K562 (cell line): ENCODE measurements around the gene WARS2. TPM values are rescaled to one million over a fixed set of nuclear protein-coding genes. Genes with fewer than 3 reads are reported as not detected.
A peak's percentile ranks its signal among the peaks of the same experiment; 100 is the strongest.

ENCODE experiments used
- CBX3 ChIP-seq, 2 experiments: IDR thresholded peaks; 1 replicate in 1 of 2; 2 replicates in 1 of 2; pipeline ENCODE4 v1.6.1; 2012; ENCODE audit warnings: inconsistent platforms in 2 of 2, low read length in 2 of 2, borderline replicate concordance in 1 of 2, control low read depth in 1 of 2
- CREB3 ChIP-seq: fragments of 450-650 bp; conservative IDR thresholded peaks from 2 replicates; pipeline ENCODE4 v1.6.1; 2016; ENCODE audit warnings: missing genetic modification characterization, low read depth, mild to moderate bottlenecking, missing compliant biosample characterization, moderate library complexity
- CXXC5 ChIP-seq: fragments of 250-450 bp; sonication (Bioruptor Pico); IDR thresholded peaks from 2 replicates; pipeline ENCODE4 v1.8.0; 2022; ENCODE audit warnings: inconsistent platforms, mild to moderate bottlenecking, moderate library complexity
- GABPB1 ChIP-seq: sonication (generic); formaldehyde crosslinking; IDR thresholded peaks from 2 replicates; pipeline ENCODE4 v1.8.0; 2022; ENCODE audit warnings: mild to moderate bottlenecking, missing genetic modification reagents
- GMEB1 ChIP-seq: fragments of 250-450 bp; sonication (Bioruptor Pico); IDR thresholded peaks from 2 replicates; pipeline ENCODE4 v1.4.0; 2020; ENCODE audit warnings: mild to moderate bottlenecking
- JUNB ChIP-seq: fragments of 450-650 bp; formaldehyde crosslinking; conservative IDR thresholded peaks from 2 replicates; pipeline ENCODE4 v1.4.0; 2020; ENCODE audit warnings: mild to moderate bottlenecking
- KDM2B ChIP-seq: fragments of 250-450 bp; sonication (Bioruptor Pico); IDR thresholded peaks from 2 replicates; pipeline ENCODE4 v1.8.0; 2021; ENCODE audit warnings: mild to moderate bottlenecking, moderate library complexity
- NFE2 ChIP-seq: IDR thresholded peaks from 2 replicates; pipeline ENCODE4 v1.6.1; 2014; ENCODE audit warnings: antibody characterized with exemption, low read depth
- NR4A1 ChIP-seq, 2 experiments: fragments of 250-450 bp in 1 of 2; fragments of 450-650 bp in 1 of 2; sonication (Bioruptor Pico) in 1 of 2; IDR thresholded peaks; 2 replicates each; pipeline versions ENCODE4 v1.4.0 to v1.6.1; 2016 to 2020; ENCODE audit warnings: mild to moderate bottlenecking in 2 of 2, missing compliant biosample characterization in 1 of 2, missing genetic modification characterization in 1 of 2, moderate library complexity in 1 of 2
- PHB ChIP-seq: fragments of 250-450 bp; sonication (Bioruptor Pico); IDR thresholded peaks from 2 replicates; pipeline ENCODE4 v1.5.0; 2021
- PKNOX1 ChIP-seq: fragments of 450-650 bp; IDR thresholded peaks from 2 replicates; pipeline ENCODE4 v1.6.1; 2016
- RHOXF2B ChIP-seq: fragments of 250-450 bp; sonication (Bioruptor Pico); conservative IDR thresholded peaks from 2 replicates; pipeline ENCODE4 v1.5.1; 2021
- ZBTB5 ChIP-seq: fragments of 450-650 bp; IDR thresholded peaks from 2 replicates; pipeline ENCODE4 v1.6.1; 2017; ENCODE audit warnings: antibody characterized with exemption
- ZNF165 ChIP-seq: fragments of 250-450 bp; sonication (Bioruptor Pico); IDR thresholded peaks from 2 replicates; pipeline ENCODE4 v1.4.0; 2020; ENCODE audit warnings: borderline replicate concordance
- ZNF639 ChIP-seq, 2 experiments: fragments of 200-800 bp in 1 of 2; sonication (Bioruptor generic) in 1 of 2; sonication (generic) in 1 of 2; formaldehyde crosslinking in 1 of 2; IDR thresholded peaks in 1 of 2; conservative IDR thresholded peaks in 1 of 2; 2 replicates each; pipeline versions ENCODE4 v1.5.0 to v1.6.1; 2016 to 2020; ENCODE audit warnings: missing compliant biosample characterization in 1 of 2, missing genetic modification characterization in 1 of 2, missing genetic modification reagents in 1 of 2
- ZNF655 ChIP-seq: fragments of 250-450 bp; sonication (Bioruptor Pico); IDR thresholded peaks from 2 replicates; pipeline ENCODE4 v1.5.0; 2021
- polyA plus RNA-seq, 8 experiments: library from polyadenylated mRNA; depleted of rRNA in 4 of 8; stranded (reverse) in 5 of 8; unstranded in 3 of 8; fragments of >200 nt; fragmentation: Nextera tagmentation in 2 of 8; fragmentation: Illumina TruSeq in 1 of 8; extraction: Ambion mirVana in 2 of 8; extraction: Trizol in 1 of 8; gene quantifications; 2 replicates each; pipeline versions ENCODE4 v1.2.1 to v1.2.3, GENCODE V29; 2011 to 2014; ENCODE audit warnings: inconsistent platforms in 1 of 8, missing spikeins in 1 of 8
- total RNA-seq, 7 experiments: library from RNA; depleted of rRNA in 6 of 7; stranded (reverse); fragments of >200 nt in 6 of 7; fragmentation: Illumina TruSeq in 2 of 7; extraction: Trizol in 2 of 7; gene quantifications; 2 replicates each; pipeline versions ENCODE4 v1.2.1 to v1.2.3, GENCODE V29; 2011 to 2021; ENCODE audit warnings: low replicate concordance in 1 of 7

WARS2 gene
- total and polyA plus RNA-seq, 9 of the 15 experiments (the other 6 are each of a cell fraction or from before 2014, with no cell fraction given), result 5.7 to 18.0 (median 16.9) TPM

- TF ChIP-seq PKNOX1 (peak; percentile 76), CXXC5 (peak; percentile 77; the same call in 1 of the 2 replicates), RHOXF2B (CRISPR knock-in tag) (no peak), ZNF639 (CRISPR knock-in tag; conservative IDR thresholded peaks at IDR 0.05 in 1 of 2, IDR thresholded peaks at IDR 0.05 in 1 of 2) (peak in 1 of 2 experiments; percentile 17; a peak in 2 of 4 replicates), JUNB (CRISPR knock-in tag) (peak; percentile 59; the same call in 1 of the 2 replicates), CBX3 (IDR thresholded peaks at IDR 0.05; ENCODE audit: borderline replicate concordance in 1 of 2, low read length in 2 of 2) (peak in 1 of 2 experiments; percentile 22; a peak in 1 of 3 replicates), GMEB1 (CRISPR knock-in tag) (peak; percentile 97), KDM2B (CRISPR knock-in tag) (no peak), NFE2 (peak; percentile 43; the same call in 1 of the 2 replicates), GABPB1 (CRISPR knock-in tag) (peak; percentile 79), PHB (CRISPR knock-in tag) (no peak), ZBTB5 (no peak), ZNF655 (CRISPR knock-in tag) (0 out of 2 replicates have a peak, but pooled peaks have one; percentile 5), ZNF165 (CRISPR knock-in tag) (no peak), NR4A1 (CRISPR knock-in tag; IDR thresholded peaks at IDR 0.05) (peak; percentile 5; the same call in 1 of the 2 replicates), NR4A1 (tag; IDR thresholded peaks at IDR 0.05) (peak; percentile 54; the same call in 1 of the 2 replicates), CREB3 (tag) (peak; percentile 63; the same call in 1 of the 2 replicates)
These were observed at the start of gene WARS2 (continued) for GRCh38 chr1:119140177-119141019.
